Measurements from ENCODE around the gene PTGDR.

PTGDR gene, protein sequence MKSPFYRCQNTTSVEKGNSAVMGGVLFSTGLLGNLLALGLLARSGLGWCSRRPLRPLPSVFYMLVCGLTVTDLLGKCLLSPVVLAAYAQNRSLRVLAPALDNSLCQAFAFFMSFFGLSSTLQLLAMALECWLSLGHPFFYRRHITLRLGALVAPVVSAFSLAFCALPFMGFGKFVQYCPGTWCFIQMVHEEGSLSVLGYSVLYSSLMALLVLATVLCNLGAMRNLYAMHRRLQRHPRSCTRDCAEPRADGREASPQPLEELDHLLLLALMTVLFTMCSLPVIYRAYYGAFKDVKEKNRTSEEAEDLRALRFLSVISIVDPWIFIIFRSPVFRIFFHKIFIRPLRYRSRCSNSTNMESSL

GRCh38 chr14:52267501-52268278 lies at the start of gene PTGDR:
Gene PTGDR (plus strand): TSS chr14:52267698. CDS start chr14:52267815, 117 bp downstream.
- peak; percentile 54 for DNase-seq

- DNase-seq: no peak
Measured at GRCh38 chr14:52219488-52220084, 47.9 kb upstream of the PTGDR start.

GRCh38 chr14:52220924-52221811 lies 46.3 kb upstream of the PTGDR start:
- no peak for DNase-seq

- DNase-seq: peak; percentile 29
Measured at GRCh38 chr14:52222901-52223300, 44.6 kb upstream of the PTGDR start.

- peak; percentile 72 for DNase-seq
Measured at GRCh38 chr14:52227619-52228222, 39.8 kb upstream of the PTGDR start.

GRCh38 chr14:52233693-52234092 lies 33.8 kb upstream of the PTGDR start:
- DNase-seq: peak; percentile 39

- DNase-seq: no peak
Measured at GRCh38 chr14:52235434-52235833, 32.1 kb upstream of the PTGDR start.

DNA sequence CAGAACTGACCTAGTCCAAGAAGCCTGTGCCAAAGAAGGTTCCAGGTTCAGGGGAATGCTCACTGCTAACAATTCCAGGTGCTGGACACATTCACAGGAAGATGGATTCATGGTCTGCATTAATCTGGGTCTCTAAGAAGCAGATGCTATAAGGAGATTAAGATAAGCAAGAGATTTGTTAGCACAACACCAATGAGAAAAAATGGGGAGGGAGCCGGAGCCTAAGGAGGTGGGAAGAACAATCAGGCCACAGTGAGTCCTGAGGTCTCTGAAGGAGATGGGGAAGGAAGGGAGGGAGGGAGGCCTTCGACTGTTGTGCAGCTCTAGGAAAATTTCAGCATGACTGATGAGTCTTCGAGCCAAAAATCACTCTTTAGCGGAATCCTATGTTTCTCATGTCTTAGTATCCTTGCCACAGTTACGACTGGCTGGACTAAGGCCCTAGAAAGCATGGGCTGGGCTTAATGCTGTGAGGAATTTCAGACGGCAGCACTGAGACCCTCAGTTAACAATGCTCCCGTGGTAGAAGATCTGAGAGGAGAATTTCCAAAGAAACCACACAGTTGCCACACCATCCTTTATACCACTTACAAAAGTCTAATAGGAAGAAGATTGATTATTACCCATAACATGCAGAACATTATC lies 31.5 kb upstream of the PTGDR start:
- no peak for DNase-seq

GRCh38 chr14:52238682-52239081 lies 28.8 kb upstream of the PTGDR start:
- DNase-seq: no peak

GRCh38 chr14:52240623-52241022 lies 26.9 kb upstream of the PTGDR start:
- peak; percentile 8 for DNase-seq

- DNase-seq: no peak
Measured at GRCh38 chr14:52241087-52241793, 26.3 kb upstream of the PTGDR start.

DNA sequence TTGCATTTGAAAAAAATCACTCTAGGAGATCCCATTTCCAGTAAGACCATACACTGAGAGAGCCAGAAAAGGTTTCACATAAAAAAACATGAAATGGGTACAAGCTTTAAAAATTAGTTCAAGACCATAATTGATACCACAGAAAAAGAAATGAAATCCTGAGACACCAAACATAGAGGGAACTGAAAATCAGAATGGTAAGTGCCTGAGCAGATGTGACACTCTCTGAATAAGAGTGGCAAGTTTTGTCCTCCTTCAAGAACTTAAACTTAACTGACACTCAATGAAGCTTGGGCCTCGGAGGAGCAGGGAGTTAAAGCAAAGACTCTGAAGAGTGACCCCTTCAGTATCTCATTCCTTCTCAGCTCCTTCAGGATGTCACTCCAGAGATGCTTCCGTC lies 23.2 kb upstream of the PTGDR start:
- no peak for DNase-seq

DNA sequence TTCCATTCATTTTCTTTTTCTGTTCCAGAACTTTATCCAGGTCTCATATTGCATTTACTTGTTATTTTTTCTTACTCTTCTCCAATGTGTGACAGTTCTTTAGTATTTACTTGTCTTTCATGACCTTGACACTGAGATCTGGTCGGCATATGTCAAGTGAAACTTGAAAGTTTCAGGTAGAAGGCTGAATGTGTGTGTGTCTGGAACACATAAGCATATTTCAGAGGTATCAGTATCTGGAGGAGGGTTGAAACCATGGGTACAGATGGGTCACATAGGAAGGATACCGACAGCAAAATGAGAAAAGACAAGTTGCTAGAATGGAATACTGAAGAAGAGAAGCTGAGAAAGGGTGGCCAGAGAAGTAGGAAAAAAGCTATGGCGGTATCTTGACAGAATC lies 22.5 kb upstream of the PTGDR start:
- DNase-seq: no peak

- no peak for DNase-seq
Measured at GRCh38 chr14:52248057-52248456, 19.4 kb upstream of the PTGDR start.

GRCh38 chr14:52251724-52252123 lies 15.8 kb upstream of the PTGDR start:
- DNase-seq: no peak

DNA sequence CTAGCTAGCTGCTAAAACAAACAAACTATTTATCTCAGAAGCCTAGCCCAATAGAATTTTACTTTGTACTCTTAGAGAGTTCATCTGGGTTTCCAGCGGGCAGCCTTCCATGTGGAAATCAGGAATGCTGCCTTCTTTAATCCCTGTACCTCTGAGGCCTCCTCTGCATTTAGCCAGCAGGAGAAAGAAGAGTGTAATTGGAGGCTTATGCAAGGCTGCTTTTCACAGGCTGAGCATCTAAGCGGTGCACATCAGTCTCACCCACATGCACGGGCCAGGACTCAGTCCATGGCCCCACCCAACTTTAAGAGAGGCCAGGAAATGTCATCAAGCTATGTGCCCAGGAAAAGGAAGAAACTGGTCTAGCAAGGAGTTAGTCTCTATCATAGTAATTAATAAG lies 14.0 kb upstream of the PTGDR start:
- no peak for DNase-seq

GRCh38 chr14:52254086-52254485 lies 13.4 kb upstream of the PTGDR start:
- DNase-seq: peak; percentile 12

DNA sequence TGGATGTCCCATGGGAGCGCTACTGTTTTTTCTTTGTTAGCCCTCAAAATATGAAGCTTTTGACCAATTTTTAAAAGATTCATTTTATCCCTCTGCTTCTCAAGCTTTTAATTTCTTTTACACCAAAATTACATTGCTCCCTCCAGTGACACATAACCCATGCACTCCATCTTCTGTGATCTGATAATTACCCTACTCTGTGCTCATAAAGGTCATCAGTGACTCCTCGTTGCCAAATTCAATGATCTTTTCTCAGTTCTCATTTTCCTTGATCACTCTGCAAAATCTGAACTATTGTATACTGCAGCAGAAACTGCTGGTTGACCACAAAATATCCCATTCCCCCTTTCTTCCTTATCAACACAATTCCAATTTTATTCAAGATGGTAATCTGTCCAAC lies 8.7 kb upstream of the PTGDR start:
- DNase-seq: no peak

- no peak for DNase-seq
Measured at GRCh38 chr14:52259434-52259833, 8.1 kb upstream of the PTGDR start.

DNA sequence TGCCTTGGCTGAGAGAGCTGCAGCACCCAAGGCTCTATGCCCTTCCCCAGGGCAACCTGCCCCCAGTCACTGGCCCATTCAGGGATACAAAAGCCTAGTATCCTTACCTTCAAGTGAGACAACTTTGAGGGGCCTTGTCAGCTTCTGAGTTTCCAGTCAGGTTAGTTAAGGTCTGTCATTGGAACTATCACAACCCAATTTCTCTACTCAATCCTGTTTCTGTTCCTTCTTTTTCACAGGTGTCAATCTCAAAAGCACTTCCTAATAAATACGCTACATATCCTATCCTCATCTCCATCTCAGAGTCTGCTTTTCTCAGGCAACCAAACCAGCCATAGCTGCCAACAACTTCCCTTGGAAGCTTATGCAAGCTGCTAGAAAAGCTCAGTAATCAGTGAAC lies 4.9 kb upstream of the PTGDR start:
- no peak for DNase-seq

DNA sequence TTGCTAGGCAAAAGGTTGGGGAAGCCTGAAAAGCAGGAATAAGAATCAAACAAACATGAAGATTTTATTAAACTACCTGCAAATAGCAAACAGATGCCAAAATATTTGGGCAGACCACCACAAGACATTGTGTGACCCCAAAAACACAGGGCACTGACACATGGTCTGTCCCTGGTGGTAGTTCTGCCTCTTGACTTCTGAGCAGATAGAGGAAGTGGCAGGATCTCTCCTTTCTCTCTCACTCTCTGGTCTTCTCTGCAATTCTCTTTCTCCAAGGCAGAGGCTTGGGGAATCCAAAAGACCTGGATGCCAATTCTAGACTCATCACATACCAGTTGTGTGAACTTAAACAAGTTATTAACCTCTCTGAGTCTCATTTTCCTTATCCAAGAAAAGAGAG lies 4.3 kb upstream of the PTGDR start:
- DNase-seq: no peak

Measured in NCI-H69 (cell line).